Lower leg skin (tissue), 4 donors: Measurements from ENCODE around the gene ATP11B. TPM values are rescaled to one million over a fixed set of nuclear protein-coding genes. Genes with fewer than 3 reads are reported as not detected.

Source experiments
- DNase-seq, 2 donors: peaks; one replicate each; pipeline ENCODE4 v3.0.0-alpha.2; 2019; ENCODE audit warnings: low spot score in 2 of 2
- H3K4me3 ChIP-seq: fragments of 200-600 bp; sonication (generic); 2 replicates; pipeline ENCODE4 v1.5.1; 2017; ENCODE audit warnings: mild to moderate bottlenecking, low read depth; ENCODE audit not compliant: poor library complexity, severe bottlenecking
- CTCF ChIP-seq, 3 donors: fragments of 450-650 bp; IDR thresholded peaks; one replicate each; pipeline ENCODE4 v1.5.1; 2016; ENCODE audit warnings: antibody characterized with exemption in 3 of 3, mild to moderate bottlenecking in 3 of 3, moderate library complexity in 2 of 3
- POLR2A ChIP-seq, 2 donors: fragments of 450-650 bp; IDR thresholded peaks; one replicate each; pipeline ENCODE4 v1.6.1; 2016 to 2017; ENCODE audit warnings: antibody characterized with exemption in 2 of 2, mild to moderate bottlenecking in 1 of 2, moderate library complexity in 1 of 2
- WGBS, 2 donors: methylation state at CpG; one replicate each; pipeline ENCODE4 v1.1.5; 2018; 5-methylcytosine and 5-hydroxymethylcytosine counted together
- intact Hi-C: fragments of 100-400 bp; cut with DNase I; formaldehyde crosslinking; loops from one replicate; pipeline ENCODE4 v1.15.0; 2023; ENCODE audit warnings: low total_unique reads
- total RNA-seq, 4 donors: library from RNA; depleted of rRNA; stranded (reverse); fragments of >200 nt; gene quantifications; one replicate each; pipeline ENCODE4 v1.1.0, GENCODE V29; 2016

Gene ATP11B
- total RNA-seq, 4 donors from 2014 or later = 109 to 148 (median 116) TPM

- intact Hi-C loops = no loop called here
- 97 to 100% methylated on average over 1 of the region's 1 CpG for WGBS, 2 donors
- no peak overlapping the region for H3K4me3 ChIP-seq
- no peak for DNase-seq
- TF ChIP-seq POLR2A (IDR thresholded peaks at IDR 0.05) (no peak), CTCF (IDR thresholded peaks at IDR 0.05) (no peak)
Observed at GRCh38 chr3:182908471-182908870, 115.2 kb downstream of the ATP11B start.

GRCh38 chr3:182909318-182910040 is 116.2 kb downstream of the ATP11B start:
- no peak for TF ChIP-seq POLR2A (IDR thresholded peaks at IDR 0.05)
- no peak for TF ChIP-seq CTCF (IDR thresholded peaks at IDR 0.05)
- WGBS, 2 donors = 92 to 97% methylated on average over 5 of the region's 5 CpGs
- no peak overlapping the region for H3K4me3 ChIP-seq
- intact Hi-C loops = no loop called here
- no peak for DNase-seq

- H3K4me3 ChIP-seq = no peak overlapping the region
- intact Hi-C loops = no loop called here
- no peak for DNase-seq
- TF ChIP-seq POLR2A (IDR thresholded peaks at IDR 0.05) (no peak), CTCF (IDR thresholded peaks at IDR 0.05) (no peak)
- WGBS, 2 donors = 91 to 95% methylated on average over 5 of the region's 5 CpGs
Observed at GRCh38 chr3:182910936-182911781, 117.9 kb downstream of the ATP11B start.

GRCh38 chr3:182911782-182912111 is 118.4 kb downstream of the ATP11B start:
- no peak for DNase-seq
- no peak overlapping the region for H3K4me3 ChIP-seq
- intact Hi-C loops = no loop called here
- 71% methylated on average over 5 of the region's 5 CpGs for WGBS, 2 donors
- TF ChIP-seq CTCF (IDR thresholded peaks at IDR 0.05) (no peak), POLR2A (IDR thresholded peaks at IDR 0.05) (no peak)

GRCh38 chr3:182912474-182912873 is 119.2 kb downstream of the ATP11B start:
- WGBS, 2 donors = 81 to 83% methylated on average over 5 of the region's 5 CpGs
- no peak for TF ChIP-seq POLR2A (IDR thresholded peaks at IDR 0.05)
- TF ChIP-seq CTCF (IDR thresholded peaks at IDR 0.05) = no peak
- intact Hi-C loops = no loop called here
- DNase-seq = no peak
- no peak overlapping the region for H3K4me3 ChIP-seq
